Kidney tubule cell (primary cell): ENCODE results near the gene C10orf95.

ENCODE experiments used
- DNase-seq: peaks from one replicate; pipeline ENCODE4 v3.0.0-alpha.2; 2018; ENCODE audit warnings: low spot score

Gene C10orf95

GRCh38 chr10:102401342-102401654, 50.0 kb downstream of the C10orf95 start:
- DNase-seq = no peak

- DNase-seq = no peak
These were observed 50.6 kb downstream of the C10orf95 start for GRCh38 chr10:102400598-102401341.

DNA sequence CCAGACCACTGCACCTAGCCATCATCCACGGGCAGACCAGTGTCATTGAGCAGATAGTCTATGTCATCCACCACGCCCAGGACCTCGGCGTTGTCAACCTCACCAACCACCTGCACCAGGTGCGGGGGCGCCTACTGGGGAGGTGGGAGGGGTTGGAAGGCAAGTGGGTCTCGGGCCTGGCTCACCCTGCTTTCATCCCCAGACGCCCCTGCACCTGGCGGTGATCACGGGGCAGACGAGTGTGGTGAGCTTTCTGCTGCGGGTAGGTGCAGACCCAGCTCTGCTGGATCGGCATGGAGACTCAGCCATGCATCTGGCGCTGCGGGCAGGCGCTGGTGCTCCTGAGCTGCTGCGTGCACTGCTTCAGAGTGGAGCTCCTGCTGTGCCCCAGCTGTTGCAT, 51.3 kb downstream of the C10orf95 start:
- DNase-seq = no peak
